ENCODE results near the gene FOSL2.

Gene FOSL2

DNA sequence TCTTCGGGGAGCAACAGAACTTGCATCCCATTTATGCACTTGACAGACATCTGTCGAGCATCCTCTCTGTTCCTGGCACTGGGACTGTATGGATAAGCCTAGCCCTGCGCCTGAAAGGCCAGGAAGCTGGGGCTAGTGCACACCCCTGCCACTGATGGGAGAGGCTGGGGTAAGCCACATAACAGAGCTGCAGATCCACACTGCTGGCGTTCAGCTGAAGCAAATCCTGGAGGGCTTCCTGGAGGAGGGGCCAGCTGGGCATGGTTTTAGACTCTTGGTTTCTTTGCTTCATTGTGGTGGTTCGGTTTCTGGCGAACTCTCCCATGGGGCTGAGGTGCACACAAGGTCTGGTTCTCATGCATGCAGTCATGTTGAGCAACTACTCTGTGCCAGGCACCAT lies 45.5 kb upstream of the FOSL2 start:
- TF ChIP-seq CTCF (IDR thresholded peaks at IDR 0.05; ENCODE audit: low read depth, low read length, missing control alignments) = no peak
- DNase-seq (ENCODE audit: low read depth) = no peak
- in situ Hi-C loops (cut with HindIII; ENCODE audit: low sequenced_read_pairs) = no loop called here
- no peak overlapping the region for H3K4me3 ChIP-seq (ENCODE audit: low read depth, low read length)

DNA sequence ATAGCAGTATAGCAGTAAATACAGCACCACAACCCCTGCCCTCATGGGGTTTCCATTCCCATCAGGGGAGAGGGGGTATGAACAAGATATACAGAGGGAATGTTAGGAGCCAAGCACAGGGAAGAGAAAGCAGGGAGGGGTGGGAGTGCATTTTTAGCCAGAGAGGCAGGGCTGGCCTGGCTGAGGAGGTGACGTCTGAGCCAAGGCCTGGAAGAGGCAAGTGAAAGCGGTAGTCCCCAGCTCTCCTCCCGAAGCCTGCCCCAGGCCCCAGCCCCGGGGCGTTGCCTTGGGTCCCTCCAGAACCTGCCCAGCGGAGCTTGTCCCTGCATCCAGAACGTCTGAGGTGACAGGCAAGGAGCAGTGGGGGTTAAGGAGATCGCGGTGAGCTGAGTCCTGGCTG lies 45.1 kb upstream of the FOSL2 start:
- no peak for DNase-seq (ENCODE audit: low read depth)
- in situ Hi-C loops (cut with HindIII; ENCODE audit: low sequenced_read_pairs) = no loop called here
- no peak for TF ChIP-seq CTCF (IDR thresholded peaks at IDR 0.05; ENCODE audit: low read depth, low read length, missing control alignments)
- H3K4me3 ChIP-seq (ENCODE audit: low read depth, low read length) = no peak overlapping the region

GRCh38 chr2:28348149-28348567 lies 44.5 kb upstream of the FOSL2 start:
- no peak overlapping the region for H3K4me3 ChIP-seq (ENCODE audit: low read depth, low read length)
- DNase-seq (ENCODE audit: low read depth) = no peak
- in situ Hi-C loops (cut with HindIII; ENCODE audit: low sequenced_read_pairs) = no loop called here
- no peak for TF ChIP-seq CTCF (IDR thresholded peaks at IDR 0.05; ENCODE audit: low read depth, low read length, missing control alignments)

- no peak for DNase-seq (ENCODE audit: low read depth)
- in situ Hi-C loops (cut with HindIII; ENCODE audit: low sequenced_read_pairs) = no loop called here
- H3K4me3 ChIP-seq (ENCODE audit: low read depth, low read length) = no peak overlapping the region
- no peak for TF ChIP-seq CTCF (IDR thresholded peaks at IDR 0.05; ENCODE audit: low read depth, low read length, missing control alignments)
Observed at GRCh38 chr2:28348921-28349320, 43.7 kb upstream of the FOSL2 start.

DNA sequence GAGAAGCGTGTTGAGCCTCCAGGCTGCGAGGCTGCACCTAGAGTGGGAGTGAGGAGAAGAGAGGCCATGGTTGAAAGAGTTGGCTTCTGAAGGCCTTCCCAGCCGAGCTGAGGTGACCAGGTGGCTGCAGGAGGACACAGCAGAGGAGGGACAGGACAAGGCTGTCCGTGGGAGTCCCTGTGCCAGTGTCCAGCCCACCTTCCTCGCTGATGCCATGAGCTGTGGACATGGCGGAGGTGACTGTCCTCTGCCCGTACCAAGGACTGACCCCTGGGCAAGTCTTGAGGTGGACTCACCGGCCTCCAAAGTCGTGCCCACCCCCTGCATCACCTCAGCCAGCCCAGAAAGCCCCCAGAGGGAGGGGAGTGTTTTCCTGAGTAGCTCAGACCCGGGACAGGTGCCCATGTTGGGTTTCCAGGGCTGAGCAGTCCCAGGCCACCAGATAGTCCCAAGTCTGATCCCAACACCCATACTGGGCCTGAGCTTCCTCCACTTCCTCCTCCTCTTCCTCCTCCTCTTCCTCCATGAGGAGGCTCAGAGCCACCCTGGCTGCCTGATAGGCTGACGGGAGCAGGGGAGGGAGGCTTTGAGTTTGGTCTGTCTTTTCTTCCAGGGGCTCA lies 43.0 kb upstream of the FOSL2 start:
- no peak for TF ChIP-seq CTCF (IDR thresholded peaks at IDR 0.05; ENCODE audit: low read depth, low read length, missing control alignments)
- DNase-seq (ENCODE audit: low read depth) = no peak
- in situ Hi-C loops (cut with HindIII; ENCODE audit: low sequenced_read_pairs) = no loop called here
- H3K4me3 ChIP-seq (ENCODE audit: low read depth, low read length) = no peak overlapping the region

DNA sequence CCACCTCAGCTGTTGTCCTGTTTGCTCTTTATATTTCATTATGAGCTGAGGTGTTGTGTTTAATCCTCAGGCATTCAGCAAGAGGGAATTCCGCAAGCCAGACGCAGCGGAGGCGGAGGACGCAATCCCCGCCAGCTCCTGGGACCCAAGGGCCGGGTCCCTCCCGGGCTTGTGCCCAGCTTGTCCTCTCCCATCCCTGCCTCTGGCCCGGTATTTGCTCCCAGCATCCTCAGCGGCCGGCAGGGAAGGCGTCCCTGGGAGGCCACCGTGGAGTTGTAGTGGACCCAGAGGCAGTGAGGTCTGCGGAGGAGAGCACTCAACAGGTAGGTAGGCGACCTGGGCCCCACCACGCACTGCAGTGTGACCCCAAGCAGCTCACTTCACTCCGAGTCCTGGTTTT lies 42.5 kb upstream of the FOSL2 start:
- in situ Hi-C loops (cut with HindIII; ENCODE audit: low sequenced_read_pairs) = no loop called here
- H3K4me3 ChIP-seq (ENCODE audit: low read depth, low read length) = no peak overlapping the region
- no peak for DNase-seq (ENCODE audit: low read depth)
- no peak for TF ChIP-seq CTCF (IDR thresholded peaks at IDR 0.05; ENCODE audit: low read depth, low read length, missing control alignments)
